ENCODE measurements around the gene PDE4D.

PDE4D gene

GRCh38 chr5:59107692-59108091, 785.8 kb downstream of the PDE4D start:
- DNase-seq (ENCODE audit: low spot score) = no peak

- DNase-seq (ENCODE audit: low spot score) = no peak
Measured at GRCh38 chr5:59104400-59105127, 789.0 kb downstream of the PDE4D start.

GRCh38 chr5:59103303-59103702, 790.2 kb downstream of the PDE4D start:
- DNase-seq (ENCODE audit: low spot score) = no peak

- DNase-seq (ENCODE audit: low spot score) = no peak
Measured at GRCh38 chr5:59102437-59102836, 791.1 kb downstream of the PDE4D start.

GRCh38 chr5:59100875-59101274, 792.7 kb downstream of the PDE4D start:
- no peak for DNase-seq (ENCODE audit: low spot score)

GRCh38 chr5:59099995-59100345, 793.6 kb downstream of the PDE4D start:
- DNase-seq (ENCODE audit: low spot score) = no peak

- no peak for DNase-seq (ENCODE audit: low spot score)
Measured at GRCh38 chr5:59099270-59099994, 794.1 kb downstream of the PDE4D start.

GRCh38 chr5:59098743-59099142, 794.8 kb downstream of the PDE4D start:
- no peak for DNase-seq (ENCODE audit: low spot score)

- DNase-seq (ENCODE audit: low spot score) = no peak
Measured at GRCh38 chr5:59097712-59098111, 795.8 kb downstream of the PDE4D start.

GRCh38 chr5:59097116-59097515, 796.4 kb downstream of the PDE4D start:
- DNase-seq (ENCODE audit: low spot score) = no peak

- DNase-seq (ENCODE audit: low spot score) = no peak
Measured at GRCh38 chr5:59095480-59095879, 798.0 kb downstream of the PDE4D start.

GRCh38 chr5:59094864-59095263, 798.7 kb downstream of the PDE4D start:
- DNase-seq (ENCODE audit: low spot score) = no peak

- no peak for DNase-seq (ENCODE audit: low spot score)
Measured at GRCh38 chr5:59093329-59093728, 800.2 kb downstream of the PDE4D start.

GRCh38 chr5:59092758-59093157, 800.8 kb downstream of the PDE4D start:
- DNase-seq (ENCODE audit: low spot score) = no peak

- no peak for DNase-seq (ENCODE audit: low spot score)
Measured at GRCh38 chr5:59091965-59092364, 801.6 kb downstream of the PDE4D start.

GRCh38 chr5:59090323-59090722, 803.2 kb downstream of the PDE4D start:
- no peak for DNase-seq (ENCODE audit: low spot score)

- DNase-seq (ENCODE audit: low spot score) = no peak
Measured at GRCh38 chr5:59089767-59090166, 803.8 kb downstream of the PDE4D start.

GRCh38 chr5:59088546-59088945, 805.0 kb downstream of the PDE4D start:
- DNase-seq (ENCODE audit: low spot score) = no peak

GRCh38 chr5:59086024-59086423, 807.5 kb downstream of the PDE4D start:
- no peak for DNase-seq (ENCODE audit: low spot score)

GRCh38 chr5:59081693-59082092, 811.8 kb downstream of the PDE4D start:
- no peak for DNase-seq (ENCODE audit: low spot score)

- no peak for DNase-seq (ENCODE audit: low spot score)
Measured at GRCh38 chr5:59079622-59080620, 813.6 kb downstream of the PDE4D start.

GRCh38 chr5:59071755-59072549, 821.6 kb downstream of the PDE4D start:
- no peak for DNase-seq (ENCODE audit: low spot score)

All from hematopoietic multipotent progenitor cell treated with erythropoietin and hydrocortisone succinate and interleukin-3 and kit ligand, for 15 days (in vitro differentiated cells).